GM12865 (cell line): ENCODE results near the gene EIF5AL1.
"Not testable (repeated sequence)": the region's sequence is repeated elsewhere in the genome, so short reads cannot be mapped to it uniquely, and the experiment has no call there.

Experiments used
- DNase-seq: peaks from one replicate; pipeline ENCODE4 v3.0.0; 2010; ENCODE audit warnings: low read depth
- H3K4me3 ChIP-seq: 2 replicates; pipeline ENCODE4 v1.5.1; 2011; ENCODE audit warnings: mild to moderate bottlenecking, low read depth, low read length, control low read depth
- TF ChIP-seq, protein P1 (sequence below): IDR thresholded peaks from 2 replicates; pipeline ENCODE4 v1.5.1; 2011; ENCODE audit warnings: low read length, control low read depth, low read depth, inconsistent platforms; ENCODE audit not compliant: insufficient read depth; ENCODE audit errors: missing control alignments

The EIF5AL1 gene

GRCh38 chr10:79555354-79556309 is 43.3 kb downstream of the EIF5AL1 start:
- TF ChIP-seq, protein P1, sequence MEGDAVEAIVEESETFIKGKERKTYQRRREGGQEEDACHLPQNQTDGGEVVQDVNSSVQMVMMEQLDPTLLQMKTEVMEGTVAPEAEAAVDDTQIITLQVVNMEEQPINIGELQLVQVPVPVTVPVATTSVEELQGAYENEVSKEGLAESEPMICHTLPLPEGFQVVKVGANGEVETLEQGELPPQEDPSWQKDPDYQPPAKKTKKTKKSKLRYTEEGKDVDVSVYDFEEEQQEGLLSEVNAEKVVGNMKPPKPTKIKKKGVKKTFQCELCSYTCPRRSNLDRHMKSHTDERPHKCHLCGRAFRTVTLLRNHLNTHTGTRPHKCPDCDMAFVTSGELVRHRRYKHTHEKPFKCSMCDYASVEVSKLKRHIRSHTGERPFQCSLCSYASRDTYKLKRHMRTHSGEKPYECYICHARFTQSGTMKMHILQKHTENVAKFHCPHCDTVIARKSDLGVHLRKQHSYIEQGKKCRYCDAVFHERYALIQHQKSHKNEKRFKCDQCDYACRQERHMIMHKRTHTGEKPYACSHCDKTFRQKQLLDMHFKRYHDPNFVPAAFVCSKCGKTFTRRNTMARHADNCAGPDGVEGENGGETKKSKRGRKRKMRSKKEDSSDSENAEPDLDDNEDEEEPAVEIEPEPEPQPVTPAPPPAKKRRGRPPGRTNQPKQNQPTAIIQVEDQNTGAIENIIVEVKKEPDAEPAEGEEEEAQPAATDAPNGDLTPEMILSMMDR, result no peak
- no peak for DNase-seq
- no peak overlapping the region for H3K4me3 ChIP-seq

DNA sequence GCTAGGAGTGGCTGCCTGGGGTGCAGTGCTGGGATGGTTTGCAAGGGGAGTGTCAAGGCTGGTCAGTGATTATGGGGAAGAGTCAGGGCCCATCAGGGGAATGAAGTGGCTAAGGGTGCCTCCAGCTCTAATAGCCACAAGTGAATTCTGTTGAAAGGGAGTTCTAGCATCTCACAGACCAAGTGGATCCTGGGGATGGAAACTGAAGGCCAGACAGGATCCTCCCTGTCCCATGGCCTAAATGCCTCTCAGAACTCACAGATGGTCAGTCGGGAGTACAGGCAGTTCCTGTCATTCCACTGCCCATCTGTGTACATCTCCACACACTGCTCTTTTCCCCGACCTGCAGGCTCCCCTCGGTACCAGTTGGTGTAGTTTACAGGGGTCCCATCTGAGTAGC is 44.6 kb downstream of the EIF5AL1 start:
- not testable (repeated sequence) for DNase-seq, H3K4me3 ChIP-seq

DNA sequence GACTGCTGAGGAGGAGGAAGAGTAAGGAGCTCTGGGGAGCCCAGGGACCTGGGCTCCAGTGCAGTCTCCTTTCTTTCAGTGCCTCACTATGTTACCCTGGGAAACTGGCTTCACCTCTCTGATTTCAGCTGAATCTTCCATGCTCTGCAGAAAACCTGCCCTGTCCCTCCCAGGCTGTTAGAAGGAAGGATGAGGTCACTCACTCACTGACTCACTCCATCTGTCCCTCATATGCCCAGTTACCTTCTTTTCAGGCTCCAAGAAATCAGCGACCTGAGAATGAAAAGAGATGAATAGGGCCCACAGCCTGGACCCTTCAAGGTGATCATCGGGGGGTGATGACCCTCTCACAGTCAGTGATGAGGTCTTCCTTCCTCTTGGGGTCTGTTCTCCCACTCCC is 47.4 kb downstream of the EIF5AL1 start:
- no peak for DNase-seq
- H3K4me3 ChIP-seq, result no peak overlapping the region
- TF ChIP-seq, protein P1, result no peak

GRCh38 chr10:79560160-79560709 is 47.9 kb downstream of the EIF5AL1 start, which contains the start of gene SFTPA2:
Gene SFTPA2 (minus strand): TSS chr10:79560407. CDS start chr10:79559483, 924 bp downstream.
- no peak within 1 kb of the TSS for H3K4me3 ChIP-seq
- no peak for DNase-seq
- TF ChIP-seq, protein P1, result no peak

GRCh38 chr10:79561257-79561656 is 48.9 kb downstream of the EIF5AL1 start:
- TF ChIP-seq, protein P1, result no peak
- no peak overlapping the region for H3K4me3 ChIP-seq
- DNase-seq, result no peak

DNA sequence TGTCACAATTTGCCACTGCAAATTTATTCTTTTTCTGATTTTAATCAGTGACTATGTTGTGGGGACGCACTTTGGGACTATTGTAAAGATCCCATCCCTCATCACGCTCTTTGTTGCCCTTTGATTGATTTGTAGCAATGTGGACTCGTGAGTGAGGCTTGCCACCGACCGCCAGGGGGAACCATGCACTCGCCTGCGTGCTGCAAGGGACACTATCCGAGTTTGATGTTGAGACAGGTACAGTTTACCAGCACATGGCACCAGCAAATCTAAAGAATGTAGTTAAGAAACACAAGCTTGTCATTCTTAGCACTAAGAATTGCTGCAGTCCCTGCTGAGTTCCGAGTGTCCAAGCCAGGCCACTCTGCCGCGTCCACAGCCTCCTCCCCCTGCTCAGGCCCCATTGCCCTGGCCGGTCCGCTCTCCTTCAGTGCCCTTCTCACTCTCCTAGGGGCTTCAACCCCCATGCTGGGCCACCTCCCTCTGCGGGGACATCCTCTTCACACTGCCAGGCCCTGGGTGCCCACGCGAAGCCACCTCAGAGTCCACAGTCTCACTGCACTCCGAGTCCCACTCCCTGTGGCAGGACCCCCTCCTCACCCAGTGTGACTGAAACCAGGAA is 49.9 kb downstream of the EIF5AL1 start:
- TF ChIP-seq, protein P1, result peak; percentile 87
- DNase-seq, result peak; percentile 66
- H3K4me3 ChIP-seq, result no peak overlapping the region

GRCh38 chr10:79563426-79563825 is 51.1 kb downstream of the EIF5AL1 start:
- TF ChIP-seq, protein P1, result no peak
- H3K4me3 ChIP-seq, result no peak overlapping the region
- no peak for DNase-seq
